ENCODE results near the gene MYLK2. TPM values are rescaled to one million over a fixed set of nuclear protein-coding genes. Genes with fewer than 3 reads are reported as not detected.
"Not testable (repeated sequence)": the region's sequence is repeated elsewhere in the genome, so short reads cannot be mapped to it uniquely, and the experiment has no call there.

MYLK2 gene
- 0.14 TPM in 1 of 2 replicates, not detected in the other for total RNA-seq (2014; rRNA removed; shearing (Covaris generic))

DNA sequence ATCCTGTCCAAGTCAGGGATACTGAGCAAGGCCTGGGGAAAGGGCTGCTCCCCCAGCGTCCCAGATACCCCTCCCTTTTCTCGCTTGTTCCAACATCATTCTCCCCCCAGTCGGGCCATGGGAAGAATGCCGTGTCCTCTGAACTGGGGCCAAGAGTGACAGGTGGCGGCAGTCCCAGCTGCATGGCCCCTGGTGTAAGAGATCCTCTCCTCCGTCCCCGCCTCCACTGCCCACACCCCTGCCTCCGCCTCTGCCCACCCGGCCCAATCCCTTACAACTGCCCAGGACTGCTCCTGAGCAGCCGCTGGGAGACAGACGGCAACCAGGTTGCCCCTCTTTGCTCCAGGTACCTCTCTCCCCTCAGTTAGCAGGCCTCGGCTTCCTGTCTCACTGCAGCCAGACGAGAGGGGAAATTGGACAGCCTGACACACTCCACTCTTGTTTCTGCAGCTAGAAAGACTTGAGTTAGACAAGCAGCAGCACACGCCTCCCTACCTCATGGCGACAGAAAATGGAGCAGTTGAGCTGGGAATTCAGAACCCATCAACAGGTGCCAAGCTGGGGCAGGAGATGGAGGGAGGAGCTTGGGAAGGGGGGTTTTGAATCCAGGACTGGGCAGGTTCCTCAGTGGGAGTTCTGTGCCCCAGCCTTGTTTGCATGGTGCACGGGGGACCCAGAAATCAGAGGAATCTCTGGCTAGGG is at the start of gene MYLK2:
MYLK2 (plus strand) TSS at position 274 of the 702 bp plus-strand sequence; CDS start at position 499, 225 bp downstream.
- no peak for DNase-seq (ENCODE audit: low spot score)

DNA sequence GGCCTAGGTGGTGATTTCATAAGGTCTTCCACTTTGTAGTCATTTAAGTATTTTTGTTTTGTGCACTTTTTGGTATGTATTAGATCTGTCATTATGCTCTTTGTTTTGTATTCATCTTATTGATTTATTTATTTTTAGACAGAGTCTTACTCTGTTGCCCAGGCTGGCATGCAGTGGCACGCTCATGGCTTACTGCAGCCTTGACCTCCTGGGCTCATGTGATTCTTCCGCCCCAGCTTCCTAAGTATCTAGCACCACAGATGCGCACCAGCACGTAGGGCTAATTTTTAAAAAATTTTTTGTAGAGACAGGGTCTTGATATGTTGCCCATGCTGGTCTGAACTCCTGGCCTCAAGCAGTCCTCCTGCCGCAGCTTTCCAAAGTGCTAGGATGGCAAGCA is 49.5 kb upstream of the MYLK2 start:
- DNase-seq (ENCODE audit: low spot score): no peak

DNA sequence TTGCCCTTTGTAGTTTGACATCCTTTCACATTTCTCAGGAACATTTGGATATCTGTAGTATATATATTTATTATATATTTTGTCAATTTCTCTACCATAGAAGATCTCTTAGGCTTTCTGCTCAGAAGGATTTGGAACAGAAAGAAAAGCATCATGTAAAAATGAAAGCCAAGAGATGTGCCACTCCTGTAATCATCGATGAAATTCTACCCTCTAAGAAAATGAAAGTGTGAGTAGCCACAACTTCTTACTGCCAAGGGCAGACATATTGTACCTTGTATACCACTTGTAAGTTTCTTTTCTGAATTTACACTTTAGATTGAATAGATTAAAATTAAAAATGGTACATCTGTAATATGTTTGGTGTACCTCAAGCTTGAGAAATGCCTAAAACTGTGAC is 48.9 kb upstream of the MYLK2 start:
- no peak for DNase-seq (ENCODE audit: low spot score)

DNA sequence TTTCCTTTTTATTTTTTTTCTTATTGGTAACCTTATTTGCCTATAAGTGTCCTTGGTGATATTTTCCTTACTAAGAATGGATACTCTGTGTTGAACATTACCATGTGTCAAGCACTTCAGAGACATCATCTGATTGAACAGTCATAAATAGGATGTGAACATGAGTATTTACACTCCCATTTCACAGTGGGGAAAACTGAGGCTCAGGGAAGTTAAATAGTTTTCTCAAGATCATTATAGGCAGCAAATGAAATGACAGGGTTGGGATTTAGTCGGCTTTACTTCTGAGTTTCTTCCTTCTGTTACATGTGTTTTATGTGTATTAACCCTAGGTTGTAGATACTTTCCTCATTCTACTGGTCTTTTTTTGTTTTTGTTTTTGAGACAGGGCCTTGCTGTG is 44.7 kb upstream of the MYLK2 start:
- no peak for DNase-seq (ENCODE audit: low spot score)

DNA sequence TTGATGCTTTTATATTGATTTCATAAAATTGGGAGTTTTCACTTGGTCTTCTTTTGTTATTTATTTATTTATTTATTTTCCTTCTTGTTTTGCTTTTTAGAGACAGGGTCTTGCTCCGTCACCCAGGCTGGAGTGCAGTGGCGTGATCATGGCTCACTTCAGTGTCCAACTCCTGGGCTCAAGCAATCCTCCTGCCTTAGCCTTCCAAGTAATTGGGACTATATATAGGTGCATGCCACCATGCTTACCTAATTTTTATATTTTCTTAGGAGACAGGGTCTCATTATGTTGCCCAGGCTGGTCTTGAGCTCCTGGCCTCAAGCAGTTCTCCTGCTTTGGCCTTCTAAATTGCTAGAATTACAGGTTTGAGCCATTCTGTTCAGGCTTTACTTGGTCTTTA is 38.3 kb upstream of the MYLK2 start:
- DNase-seq (ENCODE audit: low spot score): no peak

DNA sequence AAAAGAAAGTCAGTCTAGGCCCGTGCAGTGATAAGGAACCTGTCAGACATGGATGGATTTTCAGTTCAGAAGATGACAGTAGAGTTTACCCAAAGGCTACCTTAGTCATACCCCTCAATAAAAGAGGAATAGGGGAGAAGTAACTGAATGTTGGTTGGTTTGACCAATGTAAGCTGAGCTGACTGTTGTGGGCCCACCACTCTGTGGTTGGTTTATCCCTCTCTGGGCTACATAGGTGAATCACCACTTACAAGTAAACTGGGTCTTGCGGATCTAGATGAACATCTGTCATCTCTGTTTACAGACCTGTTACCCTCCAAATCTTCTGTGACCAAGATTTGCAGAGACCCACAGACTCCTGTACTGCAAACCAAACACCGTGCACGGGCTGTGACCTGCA is 37.2 kb upstream of the MYLK2 start:
- DNase-seq (ENCODE audit: low spot score): no peak

DNA sequence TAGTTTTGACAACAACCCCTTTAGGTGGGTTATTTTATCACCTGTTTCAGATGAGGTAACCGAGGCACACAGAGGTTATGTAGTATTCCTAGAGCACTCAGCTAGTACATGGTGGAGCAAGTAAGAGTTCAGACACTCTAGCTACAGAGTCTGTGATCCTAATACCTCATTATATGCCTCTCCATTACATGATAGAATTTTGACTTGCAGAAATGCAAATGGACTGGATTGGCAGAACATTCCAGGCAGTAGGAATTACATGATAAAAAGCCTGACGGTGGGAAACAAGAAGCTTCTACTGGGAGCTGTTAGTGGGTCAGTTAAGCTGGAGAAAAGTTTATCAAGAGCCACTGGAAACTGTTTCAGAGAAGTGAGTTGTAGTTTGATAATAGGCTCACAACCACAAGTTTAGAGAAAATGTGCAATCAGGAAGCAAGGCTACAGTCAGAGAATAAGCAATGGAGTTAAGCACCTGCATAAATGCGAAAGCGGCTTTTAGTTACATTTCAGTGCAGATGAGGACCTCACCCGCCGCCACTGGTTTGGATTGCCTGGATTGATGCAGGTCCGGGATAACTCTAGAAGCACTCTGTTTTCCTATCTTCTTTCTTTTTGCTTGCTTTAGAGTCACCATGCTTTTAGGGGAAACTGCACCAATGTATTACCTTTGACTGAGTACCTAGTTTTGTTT is 34.7 kb upstream of the MYLK2 start:
- DNase-seq (ENCODE audit: low spot score): no peak

DNA sequence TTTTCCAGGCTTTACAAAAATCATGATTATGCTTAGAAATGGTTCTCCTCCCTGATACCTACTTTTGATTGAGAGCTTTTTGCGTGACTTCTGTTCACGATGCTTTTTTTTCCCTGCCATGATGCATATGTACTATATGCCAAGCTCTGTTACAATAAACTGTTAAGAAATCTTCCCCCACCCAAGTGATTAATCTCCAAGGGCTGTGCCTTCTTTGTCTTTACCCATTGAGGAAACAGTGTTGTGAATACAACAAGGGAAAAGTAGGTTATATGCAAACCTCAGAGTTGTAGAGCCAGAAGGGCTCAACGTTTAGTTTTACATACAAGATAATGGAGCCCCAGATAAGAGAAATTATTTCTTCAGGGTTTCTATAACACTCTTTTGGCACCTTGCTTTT is 34.1 kb upstream of the MYLK2 start:
- DNase-seq (ENCODE audit: low spot score): no peak

DNA sequence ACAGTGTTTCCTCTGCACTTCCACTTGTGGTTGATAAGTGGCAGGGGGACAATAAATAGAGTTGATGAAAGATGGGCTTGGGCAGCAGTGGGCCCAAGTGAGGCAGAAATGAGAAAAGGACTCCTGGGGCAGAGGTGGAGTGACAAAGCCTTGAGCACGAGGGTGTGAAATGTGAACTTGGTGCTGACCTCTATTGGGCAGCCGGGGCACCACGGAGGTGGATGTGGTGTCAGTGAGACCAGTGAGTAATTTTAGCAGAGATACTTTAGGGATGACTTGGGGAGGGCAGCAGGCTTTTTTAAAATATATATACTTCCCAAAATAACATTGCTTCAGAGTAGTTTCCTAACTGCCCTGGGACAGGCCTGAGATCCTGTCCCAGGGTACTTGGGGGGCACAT is 30.6 kb upstream of the MYLK2 start:
- no peak for DNase-seq (ENCODE audit: low spot score)

DNA sequence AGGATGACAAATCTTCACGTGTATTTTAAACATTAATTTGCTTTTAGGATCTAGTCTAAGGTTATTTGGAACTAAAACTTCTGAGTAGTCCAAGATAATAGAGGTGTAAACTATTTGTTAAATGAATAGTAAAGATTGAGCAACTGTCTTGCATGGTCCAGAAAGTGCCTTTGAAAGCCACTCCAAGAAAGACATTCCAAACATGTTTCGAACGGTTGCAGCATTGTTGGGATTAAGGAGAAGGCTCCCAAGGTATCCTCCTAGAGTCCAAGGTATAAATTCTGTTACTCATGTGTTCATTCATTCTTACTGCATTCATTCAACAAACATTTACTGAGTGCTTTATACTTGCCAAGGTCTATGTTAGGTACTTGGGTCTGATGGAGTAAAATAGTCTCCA is 28.8 kb upstream of the MYLK2 start:
- no peak for DNase-seq (ENCODE audit: low spot score)

DNA sequence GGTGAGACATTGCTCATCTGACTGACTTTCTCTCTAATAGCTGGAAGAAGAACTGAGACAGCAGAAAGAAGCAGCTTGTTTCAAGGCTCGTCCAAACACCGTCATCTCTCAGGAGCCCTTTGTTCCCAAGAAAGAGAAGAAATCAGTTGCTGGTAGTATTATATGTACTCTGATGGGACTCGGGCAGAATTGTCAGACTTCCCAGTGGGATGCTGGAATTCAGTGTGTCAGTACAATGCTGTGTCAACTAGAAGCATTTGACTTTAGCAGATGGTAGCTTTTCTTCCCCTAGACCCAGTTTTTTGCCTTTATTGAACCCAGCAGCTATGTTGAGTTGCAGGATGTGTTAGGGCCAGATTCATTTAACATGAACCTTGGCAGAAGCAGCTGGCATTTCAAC is 21.8 kb upstream of the MYLK2 start:
- no peak for DNase-seq (ENCODE audit: low spot score)

DNA sequence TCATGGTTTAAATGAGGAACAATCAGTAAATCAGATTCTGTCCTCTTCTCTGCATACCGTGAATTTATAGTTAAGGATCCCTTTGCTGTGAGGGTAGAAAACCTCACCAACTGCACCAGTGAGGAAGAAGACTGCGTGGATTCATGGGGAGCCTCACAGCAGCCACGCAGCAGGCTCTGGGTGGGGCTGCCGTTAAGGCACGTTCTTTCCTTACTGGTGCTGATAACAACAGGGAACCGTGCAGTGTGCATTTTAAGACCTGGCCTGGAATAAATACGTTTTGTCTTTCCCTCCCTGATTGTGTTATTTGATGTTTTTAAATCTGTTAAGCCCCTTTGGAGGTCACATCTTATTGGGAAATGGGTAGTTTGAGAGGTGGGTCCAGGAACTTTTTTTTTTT is 17.6 kb upstream of the MYLK2 start:
- DNase-seq (ENCODE audit: low spot score): no peak

DNA sequence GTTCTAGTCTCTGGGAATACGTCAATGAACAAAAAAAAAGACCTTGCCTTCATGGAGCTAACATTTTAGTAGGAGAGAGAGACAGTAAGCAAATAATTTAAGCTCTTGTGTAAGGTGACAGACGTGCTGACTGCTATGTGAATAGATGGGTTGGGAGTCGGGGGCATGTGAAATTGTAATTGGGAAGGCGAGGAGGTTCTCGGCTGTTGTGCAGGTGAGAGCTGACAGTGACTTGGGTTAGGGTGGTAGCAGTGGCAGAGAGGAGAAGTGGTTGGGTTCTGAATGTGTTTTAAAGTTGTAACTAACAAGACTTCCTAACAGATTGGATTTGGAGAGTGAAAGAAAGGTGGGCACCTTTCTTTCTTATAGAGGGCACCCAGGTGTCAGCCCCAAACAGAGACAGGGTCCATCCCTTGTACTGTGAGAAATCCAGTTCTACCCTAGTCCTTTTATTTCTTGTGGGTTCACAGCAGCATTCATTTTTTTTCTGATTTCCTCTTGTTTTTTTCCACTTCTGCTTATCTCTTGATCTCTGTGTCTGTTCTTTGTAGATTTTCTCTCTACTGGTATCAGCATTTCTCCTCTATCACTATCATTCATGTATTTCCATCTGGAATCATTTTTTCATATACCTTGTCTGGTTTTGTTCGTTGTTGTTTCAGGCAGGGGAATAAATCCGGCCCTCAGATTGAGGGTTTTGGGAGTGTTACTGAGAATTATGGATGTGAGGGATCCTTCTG is 15.4 kb upstream of the MYLK2 start:
- DNase-seq (ENCODE audit: low spot score): no peak

DNA sequence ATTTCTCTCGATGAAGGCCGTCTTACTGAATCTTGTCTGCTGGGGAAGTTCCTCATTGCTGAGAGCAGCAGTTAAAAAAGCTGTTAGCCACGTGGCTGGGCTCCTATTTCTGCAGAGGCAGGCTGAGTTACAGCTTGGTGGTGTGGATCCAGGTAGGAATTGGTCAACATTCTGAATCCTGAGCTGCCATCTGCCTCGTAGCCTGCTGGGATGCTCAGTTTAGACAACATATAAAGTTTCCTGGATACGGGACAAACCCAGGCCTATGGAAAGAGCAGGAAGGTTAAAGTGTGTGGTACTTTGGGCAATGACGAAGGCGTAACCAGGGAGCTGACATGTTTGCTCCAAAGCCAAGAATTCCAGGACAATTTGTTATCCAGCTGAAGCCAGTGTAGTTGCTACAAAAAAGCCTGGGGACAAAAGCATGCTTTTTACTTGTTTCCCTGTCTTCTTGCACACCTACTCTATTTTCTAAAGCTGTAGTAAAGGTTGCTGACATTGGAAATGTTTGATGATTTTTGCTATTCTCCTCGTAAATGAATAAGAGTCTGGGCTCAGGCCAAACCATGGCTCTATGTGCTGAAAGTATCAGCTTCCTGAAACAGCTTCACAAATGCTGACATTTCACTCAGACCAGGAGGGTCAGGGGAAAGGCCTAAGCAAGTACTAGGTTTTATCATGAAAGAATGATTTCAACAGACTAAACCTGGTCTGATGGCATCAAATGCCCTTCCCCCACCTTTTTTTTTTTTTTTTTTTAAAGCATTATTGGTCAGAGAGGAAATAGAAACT is 12.4 kb upstream of the MYLK2 start:
- DNase-seq (ENCODE audit: low spot score): no peak

DNA sequence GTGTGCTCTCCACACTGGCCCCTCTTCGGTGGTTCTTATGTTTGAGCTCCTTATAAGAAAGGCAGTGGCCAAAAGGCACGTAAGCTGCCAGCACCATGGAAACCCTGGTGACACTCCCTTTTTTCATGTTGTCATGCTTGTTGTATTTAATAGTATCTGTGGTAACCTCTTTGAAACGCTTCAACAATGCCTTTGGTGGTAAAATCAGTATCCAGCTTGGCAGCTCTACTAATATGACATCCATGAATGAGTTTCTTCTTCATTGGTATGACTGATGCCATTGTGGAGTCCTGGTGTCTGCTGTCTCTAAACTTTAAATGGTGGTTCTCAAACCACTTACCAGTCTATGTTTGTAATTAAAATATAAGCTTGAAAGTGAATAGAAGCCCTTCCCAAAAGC is 10.7 kb upstream of the MYLK2 start:
- no peak for DNase-seq (ENCODE audit: low spot score)

DNA sequence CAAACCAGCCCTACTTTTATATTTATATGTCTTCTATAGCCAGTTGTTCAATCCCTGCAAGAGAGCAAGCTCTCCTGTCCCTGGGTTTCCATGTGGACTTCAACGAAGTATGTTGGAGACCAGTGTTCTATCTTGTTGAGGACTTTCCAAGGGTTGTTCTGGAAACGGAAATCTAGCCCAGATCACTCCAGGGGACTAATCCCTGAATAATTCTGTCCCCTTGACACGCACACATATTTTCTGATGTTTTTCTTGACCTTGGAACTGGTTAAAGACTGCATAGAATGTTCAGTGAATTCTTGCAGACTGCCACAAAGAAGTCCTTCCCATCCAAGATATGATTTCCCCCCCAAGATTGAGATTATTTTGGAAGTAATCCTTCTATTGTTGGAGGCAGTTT is 9.5 kb upstream of the MYLK2 start:
- no peak for DNase-seq (ENCODE audit: low spot score)

DNA sequence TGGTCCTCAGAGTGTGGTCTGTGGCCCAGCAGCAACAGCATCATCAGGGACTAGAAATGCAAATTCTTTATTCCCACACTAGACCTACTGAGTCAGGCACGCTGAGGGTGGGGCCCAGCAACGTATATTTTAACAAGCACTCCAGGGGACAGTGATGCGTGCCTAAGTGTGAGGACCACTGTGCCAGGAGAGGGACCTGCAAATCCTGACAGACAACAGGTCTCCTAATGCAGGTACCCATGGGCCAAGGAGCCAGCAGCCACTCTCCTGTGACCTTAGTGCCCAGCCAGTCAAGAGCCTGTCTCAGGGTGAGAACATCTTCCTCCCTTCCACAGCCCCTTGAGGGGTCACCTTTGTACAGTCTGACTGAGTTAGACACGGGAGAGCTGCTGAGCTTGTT is 8.0 kb upstream of the MYLK2 start:
- DNase-seq (ENCODE audit: low spot score): no peak

DNA sequence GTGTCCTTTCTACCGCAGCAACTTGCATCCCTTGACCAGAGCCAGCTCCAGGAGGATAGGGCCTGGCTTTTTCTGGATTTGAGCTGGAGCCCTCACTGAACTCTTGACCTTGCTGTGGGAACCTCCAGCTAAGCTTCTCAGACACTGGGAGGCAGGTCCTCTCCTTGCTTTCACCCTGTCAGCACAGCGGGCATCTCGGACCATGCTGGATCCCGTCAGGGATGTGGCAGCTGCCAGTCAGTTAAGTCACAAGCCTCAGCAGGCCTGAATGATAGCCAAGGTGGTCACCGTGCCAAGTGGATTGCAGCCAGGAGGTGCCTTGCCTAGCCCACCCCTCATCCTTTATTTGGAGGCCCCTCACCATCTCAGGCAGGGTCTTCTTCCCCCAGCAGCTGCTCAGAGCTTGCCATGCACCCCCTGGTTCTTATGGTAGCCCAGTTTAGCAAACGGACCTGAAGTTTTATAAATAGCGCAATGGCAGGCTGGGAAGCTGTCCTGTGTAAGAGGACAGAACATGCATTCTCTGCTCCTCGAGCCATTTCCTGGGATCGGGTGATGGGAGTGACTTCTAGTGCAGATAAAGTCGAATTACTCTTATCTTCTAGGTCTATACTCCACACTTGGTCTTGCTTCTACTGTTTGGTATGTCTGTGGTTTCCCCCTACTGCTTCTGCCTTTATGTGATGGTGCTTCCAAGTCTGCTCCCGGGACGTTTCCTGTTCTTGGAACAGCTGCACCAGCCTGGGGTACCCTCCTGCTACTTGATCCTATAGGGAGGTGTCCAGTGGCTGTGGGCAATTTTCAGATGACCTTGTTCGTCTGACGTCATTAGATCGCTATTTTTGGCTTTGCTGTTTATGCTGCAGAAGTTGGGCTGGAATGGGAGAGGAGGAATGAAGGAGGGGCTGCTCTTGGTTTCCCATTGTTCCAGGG is 7.1 kb upstream of the MYLK2 start:
- DNase-seq (ENCODE audit: low spot score): peak; percentile 84

DNA sequence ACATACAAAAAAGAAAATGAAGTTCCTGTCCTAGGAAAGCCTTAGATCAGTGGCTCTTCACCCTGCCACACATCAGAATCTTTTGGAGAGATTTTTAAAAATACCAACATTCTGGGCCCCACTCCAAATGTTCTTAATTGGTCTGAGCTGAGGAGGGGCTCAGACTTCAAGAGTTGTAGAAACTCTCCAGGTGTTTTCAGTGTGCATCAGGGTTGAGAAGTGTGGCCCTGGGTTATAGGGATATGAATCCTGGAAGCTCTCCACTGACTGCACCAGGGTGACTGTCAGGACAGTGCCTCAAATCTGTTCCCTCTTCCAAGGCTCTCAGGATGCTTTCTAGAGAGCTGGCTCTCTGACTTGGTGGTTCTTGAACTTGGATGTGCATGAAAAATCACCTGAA is 5.5 kb upstream of the MYLK2 start:
- DNase-seq (ENCODE audit: low spot score): no peak

DNA sequence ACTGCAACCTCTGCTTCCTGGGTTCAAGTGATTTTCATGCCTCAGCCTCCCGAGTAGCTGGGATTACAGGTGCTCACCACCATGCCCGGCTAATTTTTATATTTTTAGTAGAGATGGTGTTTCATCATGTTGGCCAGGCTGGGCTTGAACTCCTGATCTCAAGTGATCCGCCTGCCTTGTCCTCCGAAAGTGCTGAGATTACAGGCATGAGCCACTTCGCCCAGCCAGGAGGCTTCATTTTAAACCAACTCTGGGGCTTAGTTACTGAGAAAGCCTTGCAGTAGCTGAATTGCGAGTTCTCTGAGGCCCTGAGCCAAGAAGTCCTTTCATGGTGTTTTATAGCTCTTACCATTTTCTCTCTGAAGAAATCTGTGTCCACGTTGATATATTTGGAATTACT is 5.0 kb upstream of the MYLK2 start:
- not testable (repeated sequence) for DNase-seq (ENCODE audit: low spot score)

All from H4 (cell line).